Measurements from ENCODE around the gene AP3S2. TPM values are rescaled to one million over a fixed set of nuclear protein-coding genes. Genes with fewer than 3 reads are reported as not detected.
"Not testable (repeated sequence)": the region's sequence is repeated elsewhere in the genome, so short reads cannot be mapped to it uniquely, and the experiment has no call there.

The AP3S2 gene
- polyA plus RNA-seq, 1 experiment = 23.5 TPM

GRCh38 chr15:89898614-89899294 lies 5.0 kb upstream of the AP3S2 start:
- H3K36me3 ChIP-seq (ENCODE audit: control insufficient read depth, insufficient read depth, low read length) = peaks cover 8% of the 10 kb centered on the region
- ChIA-PET POLR2A (interaction anchor here (0.5 kb wide), 1 partner anchor 110 kb away, joined by 3 read pairs; no protein-coding TSS in a partner anchor), CTCF (interaction anchor here (0.6 to 3.3 kb wide), 12 partner anchors 10 to 192 kb away, joined by 3 to 23 read pairs (median 4); partner anchors contain the start of gene ARPIN)
- H3K27me3 ChIP-seq (ENCODE audit: control insufficient read depth, insufficient read depth, low read length) = no peaks in the 10 kb centered on the region
- DNase-seq (ENCODE audit: low read depth) = no peak
- H3K4me3 ChIP-seq (ENCODE audit: low read depth, low read length) = no peak overlapping the region
- TF ChIP-seq CTCF (IDR thresholded peaks at IDR 0.05; ENCODE audit: insufficient read depth, low read depth, low read length) = peak; percentile 72

GRCh38 chr15:89898146-89898545 lies 4.4 kb upstream of the AP3S2 start:
- ChIA-PET POLR2A (no interaction called here), CTCF (interaction anchor here (0.6 to 3.3 kb wide), 12 partner anchors 9 to 192 kb away, joined by 3 to 23 read pairs (median 4); partner anchors contain the start of gene ARPIN)
- TF ChIP-seq CTCF (IDR thresholded peaks at IDR 0.05; ENCODE audit: insufficient read depth, low read depth, low read length) = no peak

GRCh38 chr15:89893027-89893426 lies 767 bp downstream of the AP3S2 start:
- H3K36me3 ChIP-seq (ENCODE audit: control insufficient read depth, insufficient read depth, low read length) = 0 out of 2 replicates have a peak, but pooled peaks cover 3% of the 10 kb centered on the region
- no peak for DNase-seq (ENCODE audit: low read depth)
- ChIA-PET CTCF (interaction anchor here (1.0 to 2.5 kb wide), 2 partner anchors 16 to 142 kb away, joined by 3 to 11 read pairs; partner anchors contain the start of gene MESP1), POLR2A (no interaction called here)
- H3K4me3 ChIP-seq (ENCODE audit: low read depth, low read length) = peak overlapping the region; percentile 55
- H3K27me3 ChIP-seq (ENCODE audit: control insufficient read depth, insufficient read depth, low read length) = no peaks in the 10 kb centered on the region
- no peak for TF ChIP-seq CTCF (IDR thresholded peaks at IDR 0.05; ENCODE audit: insufficient read depth, low read depth, low read length)

More at GRCh38 chr15:89898146-89898545, 4.4 kb upstream of the AP3S2 start:
- peaks cover 5% of the 10 kb centered on the region for H3K36me3 ChIP-seq (ENCODE audit: control insufficient read depth, insufficient read depth, low read length)
- no peak for DNase-seq (ENCODE audit: low read depth)
- no peaks in the 10 kb centered on the region for H3K27me3 ChIP-seq (ENCODE audit: control insufficient read depth, insufficient read depth, low read length)
- no peak overlapping the region for H3K4me3 ChIP-seq (ENCODE audit: low read depth, low read length)

- Histone ChIP-seq H3K4me3 (ENCODE audit: low read depth, low read length) (no peak overlapping the region), H3K27me3 (ENCODE audit: control insufficient read depth, insufficient read depth, low read length) (no peaks in the 10 kb centered on the region), H3K36me3 (ENCODE audit: control insufficient read depth, insufficient read depth, low read length) (peaks cover 5% of the 10 kb centered on the region; the same call in 1 of the 2 replicates)
- POLR2A ChIA-PET = no interaction called here
- DNase-seq (ENCODE audit: low read depth) = peak; percentile 67
- CTCF ChIA-PET = interaction anchor here (0.7 to 7.5 kb wide), 32 partner anchors 8 to 269 kb away, joined by 3 to 120 read pairs (median 5); partner anchors contain the start of genes ARPIN, MESP1 and MESP2
- TF ChIP-seq CTCF (IDR thresholded peaks at IDR 0.05; ENCODE audit: insufficient read depth, low read depth, low read length) = peak; percentile 66
Observed at GRCh38 chr15:89888214-89888804, 5.5 kb downstream of the AP3S2 start.

- ChIA-PET POLR2A (no interaction called here), CTCF (interaction anchor here (4.8 to 7.5 kb wide), 3 partner anchors 126 to 144 kb away, joined by 47 to 120 read pairs (median 62); partner anchors contain the start of gene MESP1)
- no peak for TF ChIP-seq CTCF (IDR thresholded peaks at IDR 0.05; ENCODE audit: insufficient read depth, low read depth, low read length)
- Histone ChIP-seq H3K27me3 (ENCODE audit: control insufficient read depth, insufficient read depth, low read length) (no peaks in the 10 kb centered on the region), H3K36me3 (ENCODE audit: control insufficient read depth, insufficient read depth, low read length) (peaks cover 6% of the 10 kb centered on the region; the same call in 1 of the 2 replicates), H3K4me3 (ENCODE audit: low read depth, low read length) (no peak overlapping the region)
- no peak for DNase-seq (ENCODE audit: low read depth)
Observed at GRCh38 chr15:89885611-89886010, 8.2 kb downstream of the AP3S2 start.

GRCh38 chr15:89885179-89885578 lies 8.6 kb downstream of the AP3S2 start:
- CTCF ChIA-PET = interaction anchor here (4.8 to 7.5 kb wide), 3 partner anchors 126 to 143 kb away, joined by 47 to 120 read pairs (median 62); partner anchors contain the start of gene MESP1

More at GRCh38 chr15:89885179-89885578, 8.6 kb downstream of the AP3S2 start:
- POLR2A ChIA-PET; H3K36me3 ChIP-seq (ENCODE audit: control insufficient read depth, insufficient read depth, low read length); H3K4me3 ChIP-seq (ENCODE audit: low read depth, low read length); DNase-seq (ENCODE audit: low read depth); H3K27me3 ChIP-seq (ENCODE audit: control insufficient read depth, insufficient read depth, low read length): not testable (repeated sequence)

Data from BJ (cell line).